OCI-LY1 (cell line): Measurements from ENCODE around the gene SHC3.

Experiments
- H2AFZ ChIP-seq: fragments of 200-600 bp; sonication (generic), shearing (Covaris generic); 2 replicates; pipeline ENCODE4 v1.6.0; 2014; ENCODE audit warnings: antibody characterized with exemption, mild to moderate bottlenecking, low read length
- H3F3A ChIP-seq: fragments of 200-600 bp; sonication (generic), shearing (Covaris generic); 2 replicates; pipeline ENCODE4 v1.6.0; 2014; ENCODE audit warnings: mild to moderate bottlenecking, antibody characterized with exemption, low read length, moderate library complexity; ENCODE audit not compliant: insufficient read depth
- H3K27ac ChIP-seq: fragments of 200-600 bp; sonication (generic); 2 replicates; pipeline ENCODE4 v1.5.1; 2014; ENCODE audit warnings: low read length, mixed run types, mild to moderate bottlenecking, low read depth; ENCODE audit not compliant: poor library complexity, severe bottlenecking
- H3K27me3 ChIP-seq: fragments of 200-600 bp; sonication (generic); 2 replicates; pipeline ENCODE4 v1.6.0; 2014; ENCODE audit warnings: antibody characterized with exemption, mild to moderate bottlenecking, low read length, moderate library complexity; ENCODE audit not compliant: insufficient read depth
- H3K36me3 ChIP-seq: fragments of 200-600 bp; sonication (generic); 2 replicates; pipeline ENCODE4 v1.6.1; 2014; ENCODE audit warnings: mild to moderate bottlenecking, antibody characterized with exemption, low read length, moderate library complexity, mixed read lengths; ENCODE audit not compliant: insufficient read depth
- H3K4me1 ChIP-seq: fragments of 200-600 bp; sonication (generic); 2 replicates; pipeline ENCODE4 v1.5.1; 2014; ENCODE audit warnings: mild to moderate bottlenecking, low read length, moderate library complexity; ENCODE audit not compliant: insufficient read depth, severe bottlenecking
- H3K4me2 ChIP-seq: fragments of 200-600 bp; sonication (generic), shearing (Covaris generic); 2 replicates; pipeline ENCODE4 v1.6.1; 2014; ENCODE audit warnings: low read length
- H3K4me3 ChIP-seq: fragments of 200-600 bp; sonication (generic); 2 replicates; pipeline ENCODE4 v1.5.1; 2014; ENCODE audit warnings: low read length, low read depth, mild to moderate bottlenecking, mixed read lengths; ENCODE audit not compliant: poor library complexity, severe bottlenecking
- H3K79me2 ChIP-seq: fragments of 200-600 bp; shearing (Covaris generic); 2 replicates; pipeline ENCODE4 v1.6.1; 2016; ENCODE audit warnings: mixed run types, low read length, mixed read lengths; ENCODE audit not compliant: insufficient read depth
- H3K9ac ChIP-seq: fragments of 200-600 bp; sonication (generic), shearing (Covaris generic); 2 replicates; pipeline ENCODE4 v1.6.1; 2014; ENCODE audit warnings: mild to moderate bottlenecking, low read length, mixed read lengths
- H3K9me2 ChIP-seq: fragments of 200-600 bp; sonication (generic), shearing (Covaris generic); 2 replicates; pipeline ENCODE4 v1.6.1; 2014; ENCODE audit warnings: low read depth, mild to moderate bottlenecking, low read length, mixed read lengths
- H3K9me3 ChIP-seq: fragments of 200-600 bp; shearing (Covaris generic); 2 replicates; pipeline ENCODE4 v1.6.1; 2014; ENCODE audit warnings: low read length, mixed read lengths
- H4K20me1 ChIP-seq: fragments of 200-600 bp; sonication (generic), shearing (Covaris generic); 2 replicates; pipeline ENCODE4 v1.6.0; 2016; ENCODE audit warnings: mild to moderate bottlenecking, low read length; ENCODE audit not compliant: insufficient read depth
- EZH2 ChIP-seq: fragments of 200-600 bp; sonication (generic), shearing (Covaris generic); IDR thresholded peaks from 2 replicates; pipeline ENCODE4 v1.8.0; 2017; ENCODE audit warnings: borderline replicate concordance, mixed run types, mild to moderate bottlenecking, antibody characterized with exemption, low read length, moderate library complexity, mixed read lengths
- TF ChIP-seq, protein P1 (sequence below): fragments of 200-600 bp; sonication (generic), shearing (Covaris generic); IDR thresholded peaks from 2 replicates; pipeline ENCODE4 v1.5.1; 2017; ENCODE audit warnings: mild to moderate bottlenecking, antibody characterized with exemption, low read length, moderate library complexity, mixed read lengths

The SHC3 gene

GRCh38 chr9:88968799-88969198 is 209.8 kb downstream of the SHC3 start:
- Histone ChIP-seq H3K9ac (no peak overlapping the region), H3K27me3 (no peaks in the 10 kb centered on the region), H3K4me2 (no peak overlapping the region), H3F3A (no peaks in the 10 kb centered on the region), H2AFZ (no peak overlapping the region), H3K4me3 (no peak overlapping the region), H3K27ac (no peak overlapping the region), H3K36me3 (no peaks in the 10 kb centered on the region; the same call in 1 of the 2 replicates), H3K9me2 (no peaks in the 10 kb centered on the region), H3K4me1 (no peaks in the 10 kb centered on the region), H3K9me3 (no peaks in the 10 kb centered on the region), H4K20me1 (no peaks in the 10 kb centered on the region), H3K79me2 (no peaks in the 10 kb centered on the region)
- TF ChIP-seq, protein P1, sequence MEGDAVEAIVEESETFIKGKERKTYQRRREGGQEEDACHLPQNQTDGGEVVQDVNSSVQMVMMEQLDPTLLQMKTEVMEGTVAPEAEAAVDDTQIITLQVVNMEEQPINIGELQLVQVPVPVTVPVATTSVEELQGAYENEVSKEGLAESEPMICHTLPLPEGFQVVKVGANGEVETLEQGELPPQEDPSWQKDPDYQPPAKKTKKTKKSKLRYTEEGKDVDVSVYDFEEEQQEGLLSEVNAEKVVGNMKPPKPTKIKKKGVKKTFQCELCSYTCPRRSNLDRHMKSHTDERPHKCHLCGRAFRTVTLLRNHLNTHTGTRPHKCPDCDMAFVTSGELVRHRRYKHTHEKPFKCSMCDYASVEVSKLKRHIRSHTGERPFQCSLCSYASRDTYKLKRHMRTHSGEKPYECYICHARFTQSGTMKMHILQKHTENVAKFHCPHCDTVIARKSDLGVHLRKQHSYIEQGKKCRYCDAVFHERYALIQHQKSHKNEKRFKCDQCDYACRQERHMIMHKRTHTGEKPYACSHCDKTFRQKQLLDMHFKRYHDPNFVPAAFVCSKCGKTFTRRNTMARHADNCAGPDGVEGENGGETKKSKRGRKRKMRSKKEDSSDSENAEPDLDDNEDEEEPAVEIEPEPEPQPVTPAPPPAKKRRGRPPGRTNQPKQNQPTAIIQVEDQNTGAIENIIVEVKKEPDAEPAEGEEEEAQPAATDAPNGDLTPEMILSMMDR: no peak
- no peak for TF ChIP-seq EZH2

DNA sequence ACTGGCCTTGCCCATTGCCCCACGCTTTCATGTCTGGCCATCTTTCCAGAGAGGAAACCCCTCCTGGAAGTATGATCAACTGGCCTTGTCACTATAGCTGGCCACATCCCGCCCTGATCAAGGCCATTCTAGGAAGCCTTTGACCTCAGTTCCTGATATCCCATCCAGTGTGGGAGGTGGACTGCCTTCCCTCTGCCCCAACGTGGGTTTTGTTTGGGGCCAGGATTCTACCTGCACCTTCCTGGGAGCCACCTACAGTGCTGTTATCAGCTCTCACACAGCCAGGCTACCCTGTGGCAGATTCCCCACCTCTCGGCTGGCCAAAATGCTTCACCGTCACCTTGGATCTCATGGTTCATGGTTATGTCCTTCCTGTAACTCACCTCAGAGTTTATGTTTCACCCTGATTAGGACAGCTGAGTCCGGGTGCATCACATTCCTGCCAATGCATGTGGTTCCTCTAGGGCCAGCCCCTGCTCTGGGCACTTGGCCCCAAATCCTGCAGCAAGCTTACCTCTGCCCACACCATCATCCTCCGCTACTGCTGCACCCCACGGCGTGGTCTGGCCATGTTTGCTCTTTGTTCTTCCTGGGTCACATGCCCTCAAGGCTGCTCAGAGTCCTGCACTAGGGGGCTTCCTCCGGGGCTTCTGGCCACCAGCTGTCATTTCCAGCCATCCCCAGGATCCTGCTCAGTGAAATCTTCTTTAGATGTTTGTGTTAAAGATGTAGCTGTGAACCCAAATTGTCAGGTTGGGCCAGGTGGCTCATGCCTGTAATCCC is 211.5 kb downstream of the SHC3 start:
- no peaks in the 10 kb centered on the region; the same call in 1 of the 2 replicates for H3K36me3 ChIP-seq
- H3F3A ChIP-seq: no peaks in the 10 kb centered on the region
- TF ChIP-seq EZH2: no peak
- TF ChIP-seq, protein P1: no peak
- no peak overlapping the region for H3K4me3 ChIP-seq
- no peak overlapping the region for H3K9ac ChIP-seq
- H3K4me1 ChIP-seq: no peaks in the 10 kb centered on the region
- H3K27me3 ChIP-seq: no peaks in the 10 kb centered on the region
- H3K9me3 ChIP-seq: no peaks in the 10 kb centered on the region
- H3K27ac ChIP-seq: no peak overlapping the region
- H2AFZ ChIP-seq: no peak overlapping the region
- no peaks in the 10 kb centered on the region for H3K79me2 ChIP-seq
- no peaks in the 10 kb centered on the region for H3K9me2 ChIP-seq
- H4K20me1 ChIP-seq: no peaks in the 10 kb centered on the region
- H3K4me2 ChIP-seq: no peak overlapping the region

DNA sequence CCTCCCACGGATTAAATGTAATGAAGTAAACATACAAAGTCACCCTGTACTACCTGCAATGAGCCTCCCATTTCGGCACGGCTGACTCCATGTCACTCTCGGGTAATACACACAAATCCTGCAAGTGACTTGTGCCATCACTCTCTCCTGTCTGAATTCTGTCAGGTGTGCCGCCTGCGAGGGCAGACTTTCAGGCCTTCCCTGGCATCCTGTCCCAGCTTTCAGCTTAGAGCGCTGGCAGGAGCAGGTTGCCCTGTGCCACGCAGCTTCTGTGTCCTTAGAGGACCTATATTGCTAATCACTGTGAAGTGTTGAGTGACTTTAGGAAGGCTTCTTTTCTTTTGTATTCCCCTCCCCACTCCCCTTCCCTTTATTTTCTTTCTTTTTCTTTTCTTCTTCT is 213.1 kb downstream of the SHC3 start:
- Histone ChIP-seq H3K4me1 (no peaks in the 10 kb centered on the region), H4K20me1 (no peaks in the 10 kb centered on the region), H3K27me3 (no peaks in the 10 kb centered on the region; the same call in 1 of the 2 replicates), H3K36me3 (no peaks in the 10 kb centered on the region; the same call in 1 of the 2 replicates), H3K27ac (no peak overlapping the region), H3K9me2 (no peaks in the 10 kb centered on the region), H3K4me3 (no peak overlapping the region), H3K9me3 (no peaks in the 10 kb centered on the region), H3K4me2 (no peak overlapping the region), H2AFZ (no peak overlapping the region), H3K79me2 (no peaks in the 10 kb centered on the region), H3K9ac (no peak overlapping the region), H3F3A (no peaks in the 10 kb centered on the region)
- TF ChIP-seq, protein P1: no peak
- TF ChIP-seq EZH2: no peak
